MM.1S (cell line): ENCODE results near the gene JAKMIP3.

ENCODE experiments used
- DNase-seq: peaks from one replicate; pipeline ENCODE4 v3.0.0-alpha.2; 2015
- H2AFZ ChIP-seq: fragments of 300-600 bp; sonication (generic); 2 replicates; pipeline ENCODE4 v1.6.0; 2016; ENCODE audit warnings: antibody characterized with exemption, low read length
- H3F3A ChIP-seq: fragments of 300-600 bp; sonication (generic); 2 replicates; pipeline ENCODE4 v1.6.1; 2016; ENCODE audit warnings: mild to moderate bottlenecking, antibody characterized with exemption, low read length, moderate library complexity, mixed read lengths; ENCODE audit not compliant: insufficient read depth
- H3K27ac ChIP-seq: fragments of 300-600 bp; sonication (generic); 2 replicates; pipeline ENCODE4 v1.5.1; 2016; ENCODE audit warnings: mild to moderate bottlenecking, low read length
- H3K27me3 ChIP-seq: fragments of 300-600 bp; sonication (generic); replicated peaks from 2 replicates; pipeline ENCODE4 v1.6.0; 2016; ENCODE audit warnings: low read length; ENCODE audit not compliant: insufficient read depth
- H3K36me3 ChIP-seq: fragments of 300-600 bp; sonication (generic); replicated peaks from 2 replicates; pipeline ENCODE4 v1.6.1; 2016; ENCODE audit warnings: mild to moderate bottlenecking, low read length, mixed read lengths; ENCODE audit not compliant: insufficient read depth
- H3K4me1 ChIP-seq: fragments of 300-600 bp; sonication (generic); 2 replicates; pipeline ENCODE4 v1.6.1; 2016; ENCODE audit warnings: low read length, mixed read lengths
- H3K4me2 ChIP-seq: fragments of 300-600 bp; sonication (generic); 2 replicates; pipeline ENCODE4 v1.6.0; 2016; ENCODE audit warnings: low read depth, low read length
- H3K4me3 ChIP-seq: fragments of 300-600 bp; sonication (generic); 2 replicates; pipeline ENCODE4 v1.5.1; 2016; ENCODE audit warnings: low read length, mixed read lengths
- H3K79me2 ChIP-seq: fragments of 300-600 bp; sonication (generic); 2 replicates; pipeline ENCODE4 v1.6.1; 2016; ENCODE audit warnings: mixed run types, low read length, mixed read lengths
- H3K9ac ChIP-seq: fragments of 300-600 bp; sonication (generic); 2 replicates; pipeline ENCODE4 v1.6.1; 2016; ENCODE audit warnings: low read length, mixed read lengths
- H3K9me2 ChIP-seq: fragments of 300-600 bp; sonication (generic); replicated peaks from 2 replicates; pipeline ENCODE4 v1.6.1; 2016; ENCODE audit warnings: mild to moderate bottlenecking, low read length, mixed read lengths; ENCODE audit not compliant: insufficient read depth
- H3K9me3 ChIP-seq: fragments of 300-600 bp; sonication (generic); replicated peaks from 2 replicates; pipeline ENCODE4 v1.6.1; 2016; ENCODE audit warnings: mild to moderate bottlenecking, low read length, mixed read lengths; ENCODE audit not compliant: insufficient read depth
- H4K20me1 ChIP-seq: fragments of 300-600 bp; sonication (generic); 2 replicates; pipeline ENCODE4 v1.6.1; 2016; ENCODE audit warnings: mild to moderate bottlenecking, low read length, moderate library complexity, mixed read lengths; ENCODE audit not compliant: insufficient read depth
- CTCF ChIP-seq: fragments of 300-600 bp; sonication (generic); IDR thresholded peaks from 2 replicates; pipeline ENCODE4 v1.5.1; 2016; ENCODE audit warnings: antibody characterized with exemption, low read length, mixed read lengths
- EZH2 ChIP-seq: fragments of 300-600 bp; sonication (generic); optimal IDR thresholded peaks from 2 replicates; pipeline ENCODE3; 2017; ENCODE audit warnings: low read depth, mild to moderate bottlenecking, antibody characterized with exemption, low read length, mixed read lengths
- EZH2phosphoT487 ChIP-seq: fragments of 300-600 bp; sonication (generic); IDR thresholded peaks from 2 replicates; pipeline ENCODE4 v1.6.1; 2018; ENCODE audit warnings: antibody characterized with exemption, low read length

The JAKMIP3 gene

GRCh38 chr10:132107186-132107948 is 41.6 kb downstream of the JAKMIP3 start:
- Histone ChIP-seq H3K27me3 (peaks cover 19% of the 10 kb centered on the region), H3K9me2 (no peaks in the 10 kb centered on the region), H3K27ac (no peak overlapping the region), H4K20me1 (no peaks in the 10 kb centered on the region), H2AFZ (no peak overlapping the region), H3F3A (no peaks in the 10 kb centered on the region), H3K4me3 (no peak overlapping the region), H3K4me2 (no peak overlapping the region), H3K9me3 (no peaks in the 10 kb centered on the region), H3K9ac (no peak overlapping the region), H3K4me1 (no peaks in the 10 kb centered on the region), H3K79me2 (no peaks in the 10 kb centered on the region), H3K36me3 (no peaks in the 10 kb centered on the region)
- no peak for DNase-seq
- TF ChIP-seq EZH2phosphoT487 (no peak), EZH2 (no peak), CTCF (no peak)

GRCh38 chr10:132107949-132108877 is 42.5 kb downstream of the JAKMIP3 start:
- Histone ChIP-seq H3K27me3 (peaks cover 23% of the 10 kb centered on the region), H3K36me3 (no peaks in the 10 kb centered on the region), H3K27ac (no peak overlapping the region), H3K4me2 (no peak overlapping the region), H3K9ac (no peak overlapping the region), H3K9me3 (no peaks in the 10 kb centered on the region), H3K79me2 (no peaks in the 10 kb centered on the region), H4K20me1 (no peaks in the 10 kb centered on the region), H3K4me1 (no peaks in the 10 kb centered on the region), H3K9me2 (no peaks in the 10 kb centered on the region), H2AFZ (no peak overlapping the region), H3F3A (no peaks in the 10 kb centered on the region), H3K4me3 (no peak overlapping the region)
- TF ChIP-seq EZH2 (no peak), CTCF (no peak), EZH2phosphoT487 (no peak)
- no peak for DNase-seq

GRCh38 chr10:132109341-132110110 is 43.8 kb downstream of the JAKMIP3 start:
- no peaks in the 10 kb centered on the region for H3K9me3 ChIP-seq
- DNase-seq = no peak
- no peak overlapping the region for H3K9ac ChIP-seq
- H3K27ac ChIP-seq = no peak overlapping the region
- no peak overlapping the region for H2AFZ ChIP-seq
- H3F3A ChIP-seq = no peaks in the 10 kb centered on the region
- H4K20me1 ChIP-seq = no peaks in the 10 kb centered on the region
- H3K4me2 ChIP-seq = no peak overlapping the region
- no peaks in the 10 kb centered on the region for H3K79me2 ChIP-seq
- H3K4me1 ChIP-seq = no peaks in the 10 kb centered on the region
- no peaks in the 10 kb centered on the region for H3K9me2 ChIP-seq
- H3K36me3 ChIP-seq = no peaks in the 10 kb centered on the region
- peaks cover 36% of the 10 kb centered on the region for H3K27me3 ChIP-seq
- no peak for TF ChIP-seq CTCF
- no peak for TF ChIP-seq EZH2
- no peak for TF ChIP-seq EZH2phosphoT487
- H3K4me3 ChIP-seq = no peak overlapping the region
